Endothelial cell of umbilical vein (primary cell): Measurements from ENCODE around the gene TMEM82. TPM values are rescaled to one million over a fixed set of nuclear protein-coding genes. Genes with fewer than 3 reads are reported as not detected.
"Not testable (repeated sequence)": the region's sequence is repeated elsewhere in the genome, so short reads cannot be mapped to it uniquely, and the experiment has no call there.

Experiments used
- BruUV-seq: library from RNA; stranded (reverse); fragments of 400-500 nt; replicated peaks from 2 replicates; lab custom pipeline; 2021; lab: Mats Ljungman, UMichigan
- CTCF ChIA-PET: fragments of 300-600, 350-600 bp; sonication (Branson Sonifier 250); formaldehyde crosslinking; loops from one replicate; lab custom pipeline; 2021; ENCODE audit warnings: antibody characterized with exemption, inconsistent platforms; lab: Charles Lee
- POLR2A ChIA-PET: fragments of 300-600, 350-600 bp; sonication (Branson Sonifier 250); formaldehyde crosslinking; loops from one replicate; lab custom pipeline; 2021; ENCODE audit warnings: antibody characterized with exemption, inconsistent platforms; lab: Charles Lee
- DNase-seq: peaks from one replicate; pipeline ENCODE4 v3.0.0-alpha.2; 2011; ENCODE audit warnings: low read depth, low spot score
- FAIRE-seq: peaks from 2 replicates; lab custom pipeline; 2011; peaks lifted over from hg19 to GRCh38; lab: Jason Lieb, UNC
- H2AFZ ChIP-seq: 2 replicates; pipeline ENCODE4 v1.6.0; 2012; ENCODE audit warnings: low read depth, low read length, control low read depth, inconsistent platforms
- H3K27ac ChIP-seq: 2 replicates; pipeline ENCODE4 v1.5.1; 2011; ENCODE audit warnings: low read depth, mild to moderate bottlenecking, control low read depth, low read length, moderate library complexity; ENCODE audit not compliant: insufficient read depth
- H3K27me3 ChIP-seq, 2 experiments: 2 replicates each; pipeline versions ENCODE4 v1.6.0 to v1.6.1; 2011; ENCODE audit warnings: low read length in 2 of 2, mixed read lengths in 1 of 2; ENCODE audit not compliant: control insufficient read depth in 2 of 2, insufficient read depth in 2 of 2
- H3K36me3 ChIP-seq, 2 experiments: 2 replicates in 1 of 2; 3 replicates in 1 of 2; pipeline ENCODE4 v1.5.1; 2011; ENCODE audit warnings: low read length in 2 of 2, mild to moderate bottlenecking in 1 of 2, moderate library complexity in 1 of 2; ENCODE audit not compliant: control insufficient read depth in 2 of 2, insufficient read depth in 2 of 2; ENCODE audit errors: extremely low read depth in 1 of 2
- H3K4me1 ChIP-seq: 3 replicates; pipeline ENCODE4 v1.5.1; 2011; ENCODE audit warnings: mild to moderate bottlenecking, low read length; ENCODE audit not compliant: control insufficient read depth, insufficient read depth; ENCODE audit errors: extremely low read depth
- H3K4me2 ChIP-seq: 2 replicates; pipeline ENCODE4 v1.6.1; 2011; ENCODE audit warnings: low read length, control low read depth, mixed read lengths; ENCODE audit not compliant: insufficient read depth
- H3K4me3 ChIP-seq, 3 experiments: fragments of 200-600 bp in 1 of 3; sonication (generic), shearing (Covaris generic) in 1 of 3; replicated peaks in 1 of 3; 2 replicates each; pipeline ENCODE4 v1.5.1; 2011 to 2016; ENCODE audit warnings: control low read depth in 3 of 3, low read length in 3 of 3, mild to moderate bottlenecking in 2 of 3, inconsistent platforms in 1 of 3, low read depth in 1 of 3, moderate library complexity in 1 of 3; ENCODE audit not compliant: insufficient read depth in 1 of 3
- H3K79me2 ChIP-seq: 2 replicates; pipeline ENCODE4 v1.6.0; 2012; ENCODE audit warnings: low read length, inconsistent platforms; ENCODE audit not compliant: control insufficient read depth, insufficient read depth
- H3K9ac ChIP-seq: replicated peaks from 2 replicates; pipeline ENCODE3; 2011; ENCODE audit warnings: low read length, control low read depth; ENCODE audit not compliant: insufficient read depth; ENCODE audit errors: extremely low read depth
- H3K9me1 ChIP-seq: replicated peaks from 3 replicates; pipeline ENCODE4 v1.6.0; 2011; ENCODE audit warnings: mild to moderate bottlenecking, low read length; ENCODE audit not compliant: control insufficient read depth, insufficient read depth; ENCODE audit errors: extremely low read depth
- H3K9me3 ChIP-seq: replicated peaks from 2 replicates; pipeline ENCODE4 v1.5.1; 2012; ENCODE audit warnings: low read length, inconsistent platforms; ENCODE audit not compliant: control insufficient read depth, insufficient read depth
- H4K20me1 ChIP-seq: replicated peaks from 2 replicates; pipeline ENCODE3; 2011; ENCODE audit warnings: mild to moderate bottlenecking, low read length; ENCODE audit not compliant: control insufficient read depth, insufficient read depth; ENCODE audit errors: extremely low read depth
- CTCF ChIP-seq, 2 donors: IDR thresholded peaks; 1 replicate in 1 of 2; 2 replicates in 1 of 2; pipeline ENCODE4 v1.5.1; 2011; ENCODE audit warnings: low read length in 2 of 2, mild to moderate bottlenecking in 2 of 2, moderate library complexity in 2 of 2, control low read depth in 1 of 2, inconsistent platforms in 1 of 2, low read depth in 1 of 2; ENCODE audit not compliant: insufficient read depth in 1 of 2; ENCODE audit errors: extremely low read depth in 1 of 2
- EZH2 ChIP-seq: IDR thresholded peaks from 2 replicates; pipeline ENCODE4 v1.6.1; 2012; ENCODE audit warnings: borderline replicate concordance, low read depth, mild to moderate bottlenecking, moderate library complexity, low read length, inconsistent platforms; ENCODE audit not compliant: severe bottlenecking
- FOS ChIP-seq: IDR thresholded peaks from 2 replicates; pipeline ENCODE4 v1.6.1; 2011; ENCODE audit warnings: mild to moderate bottlenecking, low read length, moderate library complexity, borderline replicate concordance; ENCODE audit not compliant: insufficient read depth
- GATA2 ChIP-seq: IDR thresholded peaks from 2 replicates; pipeline ENCODE4 v1.7.0; 2011; ENCODE audit warnings: low read depth, mild to moderate bottlenecking, moderate library complexity, mixed read lengths, low read length; ENCODE audit not compliant: insufficient read length, insufficient read depth
- JUN ChIP-seq: IDR thresholded peaks from 2 replicates; pipeline ENCODE4 v1.6.1; 2011; ENCODE audit warnings: borderline replicate concordance, low read depth; ENCODE audit not compliant: insufficient read length, insufficient read depth
- MAX ChIP-seq: IDR thresholded peaks from 2 replicates; pipeline ENCODE4 v1.6.1; 2011; ENCODE audit not compliant: insufficient read depth, insufficient read length
- MYC ChIP-seq: IDR thresholded peaks from one replicate; pipeline ENCODE4 v1.6.1; 2011; ENCODE audit warnings: mild to moderate bottlenecking, low read depth, low read length
- POLR2A ChIP-seq: IDR thresholded peaks from 2 replicates; pipeline ENCODE4 v1.6.1; 2012; ENCODE audit warnings: low read depth, mild to moderate bottlenecking, control low read depth, low read length
- POLR2AphosphoS5 ChIP-seq: IDR thresholded peaks from 2 replicates; pipeline ENCODE4 v1.6.1; 2012; ENCODE audit warnings: low read depth, mild to moderate bottlenecking, control low read depth, low read length, moderate library complexity; ENCODE audit not compliant: insufficient read depth
- dilution Hi-C: fragments of 300-500 bp; cut with MboI; formaldehyde crosslinking; loops from one replicate; pipeline ENCODE4 v1.15.0; 2019; ENCODE audit warnings: low sequenced_read_pairs; ENCODE audit not compliant: extremely low pct_ligation_motif_present
- intact Hi-C: fragments of 100-400 bp; cut with micrococcal nuclease; formaldehyde crosslinking; loops from one replicate; pipeline ENCODE4 v1.10.0; 2022
- polyA plus RNA-seq, 4 experiments: library from polyadenylated mRNA; depleted of rRNA in 3 of 4; stranded (reverse) in 3 of 4; unstranded in 1 of 4; fragments of >200 nt; gene quantifications; 2 replicates each; pipeline versions ENCODE4 v1.2.1 to v1.2.3, GENCODE V29; 2011 to 2012; ENCODE audit warnings: missing spikeins in 1 of 4
- total RNA-seq: library from RNA; stranded (reverse); gene quantifications from 2 replicates; pipeline ENCODE4 v1.2.3, GENCODE V29; 2021

TMEM82 gene
- total and polyA plus RNA-seq, 2 donors (not counting 3 experiments of a cell fraction or from before 2014, with no cell fraction given), result not detected

- peaks cover 2% of the 10 kb centered on the region for H4K20me1 ChIP-seq
- dilution Hi-C loops, result no loop called here
Observed at GRCh38 chr1:15698201-15698600, 44.1 kb upstream of the TMEM82 start.

DNA sequence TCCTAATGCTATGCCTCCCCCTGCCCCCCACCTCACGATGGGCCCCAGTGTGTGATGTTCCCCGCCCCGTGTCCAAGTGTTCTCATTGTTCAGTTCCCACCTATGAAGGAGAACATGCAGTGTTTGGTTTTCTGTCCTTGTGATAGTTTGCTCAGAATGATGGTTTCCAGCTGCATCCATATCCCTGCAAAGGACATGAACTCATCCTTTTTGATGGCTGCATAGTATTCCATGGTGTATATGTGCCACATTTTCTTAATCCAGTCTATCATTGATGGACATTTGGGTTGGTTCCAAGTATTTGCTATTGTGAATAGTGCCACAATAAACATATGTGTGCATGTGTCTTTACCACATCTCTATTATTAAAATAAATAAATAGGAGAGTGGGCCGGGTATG lies 43.0 kb upstream of the TMEM82 start:
- H3K9me1 ChIP-seq, H3K9me3 ChIP-seq, H3K27me3 ChIP-seq, CTCF ChIA-PET, H2AFZ ChIP-seq, H3K27ac ChIP-seq, H3K4me2 ChIP-seq, H3K4me3 ChIP-seq, dilution Hi-C loops, intact Hi-C loops, H3K9ac ChIP-seq, H4K20me1 ChIP-seq, FAIRE-seq, DNase-seq, H3K36me3 ChIP-seq, BruUV-seq, POLR2A ChIA-PET, H3K4me1 ChIP-seq: not testable (repeated sequence)
- H3K79me2 ChIP-seq, result peaks cover 40% of the 10 kb centered on the region

More at GRCh38 chr1:15698201-15698600, 44.1 kb upstream of the TMEM82 start:
- no peaks in the 10 kb centered on the region for H3K36me3 ChIP-seq
- peaks cover 39% of the 10 kb centered on the region for H3K79me2 ChIP-seq
- H3K27me3 ChIP-seq, result no peaks in the 10 kb centered on the region
- no peak for DNase-seq
- H3K9me1 ChIP-seq, result no peaks in the 10 kb centered on the region
- no peaks in the 10 kb centered on the region for H3K9me3 ChIP-seq
- H3K9ac ChIP-seq, result no peak overlapping the region
- TF ChIP-seq FOS (no peak), MAX (no peak), CTCF (IDR thresholded peaks at IDR 0.05; ENCODE audit: extremely low read depth in 1 of 2, insufficient read depth in 1 of 2, low read depth in 1 of 2, low read length in 2 of 2) (no peak), POLR2A (no peak), GATA2 (no peak), POLR2AphosphoS5 (no peak), JUN (no peak), MYC (no peak), EZH2 (no peak)
- ChIA-PET CTCF (no interaction called here), POLR2A (no interaction called here)
- no peak overlapping the region for H3K27ac ChIP-seq
- H3K4me2 ChIP-seq, result no peak overlapping the region
- intact Hi-C loops, result no loop called here
- H2AFZ ChIP-seq, result no peak overlapping the region
- BruUV-seq, result no TSS peak
- no peak overlapping the region for H3K4me3 ChIP-seq
- FAIRE-seq, result no peak
- peaks cover 4% of the 10 kb centered on the region for H3K4me1 ChIP-seq
